ENCODE data around the gene NONO. TPM values are rescaled to one million over a fixed set of nuclear protein-coding genes. Genes with fewer than 3 reads are reported as not detected.
"Not testable (repeated sequence)": the region's sequence is repeated elsewhere in the genome, so short reads cannot be mapped to it uniquely, and the experiment has no call there.

The NONO gene
- total RNA-seq, 4 donors from 2014 or later, result 90.5 to 101 (median 92.9) TPM

DNA sequence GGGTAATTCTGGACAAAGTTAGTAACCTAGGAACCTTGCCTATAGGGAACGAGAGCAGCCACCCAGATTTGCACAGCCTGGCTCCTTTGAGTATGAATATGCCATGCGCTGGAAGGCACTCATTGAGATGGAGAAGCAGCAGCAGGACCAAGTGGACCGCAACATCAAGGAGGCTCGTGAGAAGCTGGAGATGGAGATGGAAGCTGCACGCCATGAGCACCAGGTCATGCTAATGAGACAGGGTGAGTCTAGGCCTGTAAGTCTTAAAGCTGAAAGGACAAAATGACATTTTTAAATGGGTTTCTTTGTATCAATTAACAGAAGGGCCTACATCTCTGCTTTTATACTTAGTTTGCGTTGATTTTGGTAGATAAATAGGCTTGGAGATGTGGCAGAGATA, 13.4 kb downstream of the NONO start:
- in situ Hi-C loops (cut with MboI; ENCODE audit: low sequenced_read_pairs in 4 of 4) (no loop called here), intact Hi-C loops (cut with DNase I; ENCODE audit: low total_unique reads) (no loop called here)
- ATAC-seq (no peak), DNase-seq (no peak)
- H3K4me3 ChIP-seq, result no peak overlapping the region
- peaks cover 0 to 77% of the 10 kb centered on the region in 2 donors for H3K36me3 ChIP-seq
- H3K27ac ChIP-seq, result no peak overlapping the region
- no peaks in the 10 kb centered on the region for H3K27me3 ChIP-seq
- H3K9me3 ChIP-seq, result no peaks in the 10 kb centered on the region
- H3K4me1 ChIP-seq, result peaks cover 0 to 3% of the 10 kb centered on the region in 2 donors
- TF ChIP-seq, protein P1, sequence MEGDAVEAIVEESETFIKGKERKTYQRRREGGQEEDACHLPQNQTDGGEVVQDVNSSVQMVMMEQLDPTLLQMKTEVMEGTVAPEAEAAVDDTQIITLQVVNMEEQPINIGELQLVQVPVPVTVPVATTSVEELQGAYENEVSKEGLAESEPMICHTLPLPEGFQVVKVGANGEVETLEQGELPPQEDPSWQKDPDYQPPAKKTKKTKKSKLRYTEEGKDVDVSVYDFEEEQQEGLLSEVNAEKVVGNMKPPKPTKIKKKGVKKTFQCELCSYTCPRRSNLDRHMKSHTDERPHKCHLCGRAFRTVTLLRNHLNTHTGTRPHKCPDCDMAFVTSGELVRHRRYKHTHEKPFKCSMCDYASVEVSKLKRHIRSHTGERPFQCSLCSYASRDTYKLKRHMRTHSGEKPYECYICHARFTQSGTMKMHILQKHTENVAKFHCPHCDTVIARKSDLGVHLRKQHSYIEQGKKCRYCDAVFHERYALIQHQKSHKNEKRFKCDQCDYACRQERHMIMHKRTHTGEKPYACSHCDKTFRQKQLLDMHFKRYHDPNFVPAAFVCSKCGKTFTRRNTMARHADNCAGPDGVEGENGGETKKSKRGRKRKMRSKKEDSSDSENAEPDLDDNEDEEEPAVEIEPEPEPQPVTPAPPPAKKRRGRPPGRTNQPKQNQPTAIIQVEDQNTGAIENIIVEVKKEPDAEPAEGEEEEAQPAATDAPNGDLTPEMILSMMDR (IDR thresholded peaks at IDR 0.05 in 4 of 5, conservative IDR thresholded peaks at IDR 0.05 in 1 of 5), result no peak
- no peak for TF ChIP-seq POLR2A (IDR thresholded peaks at IDR 0.05)

DNA sequence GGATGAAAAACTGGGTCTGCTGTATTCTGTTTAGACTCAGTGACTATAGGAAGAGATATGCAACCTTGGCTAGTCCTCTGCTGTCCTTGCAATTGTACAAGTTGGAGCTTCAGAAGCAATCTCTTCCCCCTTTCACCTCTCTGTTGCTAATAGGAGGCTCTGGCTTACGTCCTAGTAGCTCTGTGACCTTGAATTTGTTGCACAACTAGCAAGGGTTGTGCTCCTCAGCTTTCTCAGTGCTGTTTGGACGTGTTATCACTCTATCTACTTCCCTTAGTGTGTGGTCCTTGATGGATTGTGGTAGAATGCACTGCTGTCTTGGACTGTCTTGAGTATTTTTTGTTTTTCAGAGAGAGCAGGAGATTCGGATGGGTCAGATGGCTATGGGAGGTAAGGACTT, 14.7 kb downstream of the NONO start:
- DNase-seq, result no peak
- no peak for TF ChIP-seq POLR2A (IDR thresholded peaks at IDR 0.05)
- TF ChIP-seq, protein P1 (IDR thresholded peaks at IDR 0.05 in 4 of 5, conservative IDR thresholded peaks at IDR 0.05 in 1 of 5), result no peak
- Histone ChIP-seq H3K36me3 (peaks cover 0 to 66% of the 10 kb centered on the region in 2 donors), H3K9me3 (no peaks in the 10 kb centered on the region), H3K27ac (peak overlapping the region in 1 of 4 donors; percentile 36), H3K27me3 (no peaks in the 10 kb centered on the region), H3K4me3 (no peak overlapping the region), H3K4me1 (peaks cover 0 to 3% of the 10 kb centered on the region in 2 donors)
- intact Hi-C loops (cut with DNase I; ENCODE audit: low total_unique reads), result no loop called here
- ATAC-seq, result peak in 1 of 2 donors; percentile 47
- in situ Hi-C loops (cut with MboI; ENCODE audit: low sequenced_read_pairs in 4 of 4), result no loop called here

DNA sequence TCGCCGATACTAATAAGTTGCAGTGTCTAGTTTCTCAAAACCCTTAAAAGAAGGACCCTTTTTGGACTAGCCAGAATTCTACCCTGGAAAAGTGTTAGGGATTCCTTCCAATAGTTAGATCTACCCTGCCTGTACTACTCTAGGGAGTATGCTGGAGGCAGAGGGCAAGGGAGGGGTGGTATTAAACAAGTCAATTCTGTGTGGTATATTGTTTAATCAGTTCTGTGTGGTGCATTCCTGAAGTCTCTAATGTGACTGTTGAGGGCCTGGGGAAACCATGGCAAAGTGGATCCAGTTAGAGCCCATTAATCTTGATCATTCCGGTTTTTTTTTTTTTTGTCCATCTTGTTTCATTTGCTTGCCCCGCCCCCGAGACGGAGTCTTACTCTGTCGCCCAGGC, 16.6 kb downstream of the NONO start:
- H3K9me3 ChIP-seq; in situ Hi-C loops (cut with MboI; ENCODE audit: low sequenced_read_pairs in 4 of 4); ATAC-seq; H3K4me1 ChIP-seq; H3K4me3 ChIP-seq; intact Hi-C loops (cut with DNase I; ENCODE audit: low total_unique reads); H3K27ac ChIP-seq; H3K27me3 ChIP-seq; DNase-seq: not testable (repeated sequence)
- peaks cover 0 to 48% of the 10 kb centered on the region in 2 donors for H3K36me3 ChIP-seq

DNA sequence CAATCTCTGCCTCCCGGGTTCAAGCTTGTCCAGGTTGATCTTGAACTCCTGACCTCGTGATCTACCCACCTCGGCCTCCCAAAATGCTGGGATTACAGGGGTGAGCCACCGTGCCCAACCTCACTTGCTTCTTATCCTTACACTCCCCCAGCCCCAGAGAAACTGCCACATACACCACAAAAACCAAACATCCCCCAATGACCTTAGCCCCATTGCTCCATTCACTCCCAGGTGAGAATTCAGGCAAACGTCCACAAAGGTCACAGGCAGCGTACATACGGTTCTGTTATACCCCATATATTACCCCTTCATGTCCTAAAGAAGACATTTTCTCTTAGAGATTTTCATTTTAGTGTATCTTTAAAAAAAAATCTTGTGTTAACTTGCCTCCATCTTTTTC, 17.1 kb downstream of the NONO start:
- H3K27me3 ChIP-seq; H3K4me3 ChIP-seq; DNase-seq; in situ Hi-C loops (cut with MboI; ENCODE audit: low sequenced_read_pairs in 4 of 4); ATAC-seq; H3K4me1 ChIP-seq; intact Hi-C loops (cut with DNase I; ENCODE audit: low total_unique reads); H3K27ac ChIP-seq; H3K9me3 ChIP-seq: not testable (repeated sequence)
- peaks cover 0 to 44% of the 10 kb centered on the region in 2 donors for H3K36me3 ChIP-seq

DNA sequence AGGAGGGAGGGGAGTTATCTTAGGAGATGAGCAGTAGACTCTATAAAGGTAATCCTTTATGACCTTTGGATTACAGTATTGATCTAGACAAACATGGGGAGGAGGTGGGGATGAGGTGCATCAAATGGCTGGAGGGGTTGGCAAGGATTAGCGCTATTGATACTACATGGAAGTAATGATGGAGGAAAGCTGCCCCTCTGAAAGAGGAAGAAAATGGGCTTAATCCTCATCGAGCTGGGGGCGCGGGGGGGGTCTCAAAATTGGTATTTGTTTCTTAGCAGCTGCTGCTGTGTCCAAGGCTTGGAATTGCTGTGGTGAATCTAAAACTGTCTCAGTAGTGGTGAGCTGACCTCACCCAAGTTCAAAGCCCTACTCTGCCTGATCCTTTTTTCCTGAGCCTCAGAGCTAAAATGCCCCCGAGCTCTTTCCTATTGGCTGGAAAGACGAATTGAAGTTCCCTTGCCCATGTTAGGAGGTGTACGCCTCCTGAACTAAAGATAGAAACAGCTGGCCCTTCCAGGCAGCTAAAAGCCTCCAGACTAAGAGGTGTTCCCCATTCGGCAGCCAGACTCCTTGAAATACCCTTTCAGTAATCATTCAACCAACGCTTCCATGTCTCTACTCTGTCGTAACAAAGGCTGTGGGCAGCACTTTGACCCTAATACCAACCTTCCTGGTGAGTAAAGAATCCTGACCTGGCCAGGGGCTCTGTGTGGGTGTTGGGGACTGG, 17.9 kb downstream of the NONO start, which contains the start of gene ITGB1BP2:
Gene ITGB1BP2 (plus strand): TSS at position 556 of the 730 bp plus-strand sequence. CDS start 57 bp downstream, at position 613.
- peaks cover 0 to 3% of the 10 kb centered on the region in 2 donors for H3K4me1 ChIP-seq
- peaks cover 0 to 37% of the 10 kb centered on the region in 2 donors for H3K36me3 ChIP-seq
- TF ChIP-seq, protein P1 (IDR thresholded peaks at IDR 0.05 in 4 of 5, conservative IDR thresholded peaks at IDR 0.05 in 1 of 5), result no peak
- TF ChIP-seq POLR2A (IDR thresholded peaks at IDR 0.05), result peak in 1 of 2 donors; percentile 13
- in situ Hi-C loops (cut with MboI; ENCODE audit: low sequenced_read_pairs in 4 of 4), result no loop called here
- peak within 1 kb of the TSS; percentile 68 to 87 (median 80) for H3K27ac ChIP-seq
- intact Hi-C loops (cut with DNase I; ENCODE audit: low total_unique reads), result no loop called here
- DNase-seq (peak; percentile 12 to 56), ATAC-seq (peak; percentile 92 to 96)
- no peaks in the 10 kb centered on the region for H3K9me3 ChIP-seq
- H3K27me3 ChIP-seq, result no peaks in the 10 kb centered on the region
- H3K4me3 ChIP-seq, result peak within 1 kb of the TSS; percentile 24 to 46 (median 34)

Measured in gastrocnemius medialis (tissue), 4 donors.